HG02588 (cell line): Measurements from ENCODE around the gene NKRF.
A peak's percentile ranks its signal among the peaks of the same experiment; 100 is the strongest.
"Not testable (repeated sequence)": the region's sequence is repeated elsewhere in the genome, so short reads cannot be mapped to it uniquely, and the experiment has no call there.

Experiments used
- ATAC-seq: cut with Tn5 transposase; IDR thresholded peaks from one replicate; pipeline ENCODE4 v1.9.1; 2021; ENCODE audit warnings: mild to moderate bottlenecking, moderate library complexity; ENCODE audit not compliant: unreplicated experiment

The NKRF gene

GRCh38 chrX:119606280-119607017 lies at the start of gene NKRF:
Gene NKRF (minus strand): TSS chrX:119606424.
- peak; percentile 86 for ATAC-seq

DNA sequence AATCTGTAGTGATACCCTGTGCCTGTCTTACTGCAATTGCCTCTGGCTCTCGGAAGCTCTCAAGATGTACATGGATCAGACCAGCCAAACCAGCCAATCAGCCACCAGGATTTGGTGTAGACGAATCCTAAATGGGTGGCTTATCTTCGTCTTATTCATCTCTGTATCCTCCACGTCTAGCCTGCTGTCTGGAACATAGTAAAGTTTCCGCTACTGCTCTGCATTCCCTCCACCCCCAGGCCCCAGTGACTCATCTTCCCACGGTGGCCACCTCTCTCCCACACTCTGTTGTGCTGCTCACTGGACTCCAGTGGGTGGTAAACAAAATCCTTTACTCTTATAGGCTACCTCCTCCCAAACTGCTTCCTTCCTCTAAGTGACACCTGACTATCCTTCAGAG lies 48.9 kb upstream of the NKRF start:
- ATAC-seq: no peak

- no peak for ATAC-seq
These were observed 47.9 kb upstream of the NKRF start for GRCh38 chrX:119654112-119654531.

GRCh38 chrX:119648421-119648775 lies 42.2 kb upstream of the NKRF start:
- ATAC-seq: no peak

DNA sequence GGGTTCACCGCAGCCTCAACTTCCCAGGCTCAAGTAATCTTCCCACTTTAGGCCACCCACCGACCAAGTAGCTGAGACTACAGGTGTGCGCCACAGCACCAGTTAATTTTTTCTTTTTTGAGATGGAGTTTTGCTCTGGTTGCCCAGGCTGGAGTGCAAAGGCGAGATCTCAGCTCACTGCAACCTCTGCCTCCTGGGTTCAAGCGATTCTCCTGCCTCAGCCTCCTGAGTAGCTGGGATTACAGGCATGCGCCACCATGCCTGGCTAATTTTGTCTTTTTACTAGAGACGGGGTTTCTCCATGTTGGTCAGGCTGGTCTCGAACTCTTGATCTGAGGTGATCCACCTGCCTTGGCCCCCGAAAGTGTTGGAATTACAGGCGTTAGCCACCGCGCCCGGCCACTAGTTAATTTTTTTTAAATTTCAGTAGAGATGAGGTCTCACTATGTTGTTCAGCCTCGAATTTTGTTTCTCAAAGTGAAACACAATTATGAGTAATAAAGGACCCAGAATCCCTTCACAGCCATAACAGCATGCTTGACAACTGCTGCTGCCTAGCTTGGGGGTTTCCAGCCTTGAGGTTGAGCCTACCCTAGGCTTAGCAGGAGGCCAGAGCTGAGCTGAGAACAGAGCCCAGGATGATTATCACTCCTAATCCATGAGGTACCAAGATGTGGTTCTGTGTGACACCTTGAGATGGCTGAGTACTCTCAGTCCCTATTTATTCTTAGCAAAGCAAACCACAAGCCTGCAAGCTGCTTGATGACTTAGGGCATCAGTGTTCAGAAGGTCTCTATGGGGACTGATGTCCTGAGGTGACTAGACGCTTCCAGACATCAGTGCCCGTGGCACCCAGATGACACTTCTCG lies 41.6 kb upstream of the NKRF start:
- peak; percentile 94 for ATAC-seq

DNA sequence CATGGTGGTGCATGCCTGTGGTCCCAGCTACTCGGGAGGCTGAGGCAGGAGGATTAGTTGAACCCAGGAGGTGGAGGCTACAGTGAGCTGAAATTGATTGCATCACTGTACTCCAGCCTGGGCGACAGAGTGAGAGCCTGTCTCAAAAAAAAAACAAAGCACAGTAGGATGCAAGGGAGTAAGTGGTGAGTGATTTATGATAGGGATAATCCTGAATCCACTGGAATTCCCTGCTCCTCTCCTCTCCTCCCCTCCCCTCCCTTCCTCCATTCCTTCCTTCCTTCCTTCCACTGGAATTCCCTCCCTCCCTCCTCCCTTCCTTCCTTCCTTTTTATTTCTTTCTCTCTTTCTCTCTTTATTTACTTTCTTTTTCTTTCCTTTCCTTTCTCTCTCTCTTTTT lies 40.9 kb upstream of the NKRF start:
- no peak for ATAC-seq

- no peak for ATAC-seq
These were observed 40.3 kb upstream of the NKRF start for GRCh38 chrX:119646515-119646914.

GRCh38 chrX:119643696-119644095 lies 37.5 kb upstream of the NKRF start:
- no peak for ATAC-seq

DNA sequence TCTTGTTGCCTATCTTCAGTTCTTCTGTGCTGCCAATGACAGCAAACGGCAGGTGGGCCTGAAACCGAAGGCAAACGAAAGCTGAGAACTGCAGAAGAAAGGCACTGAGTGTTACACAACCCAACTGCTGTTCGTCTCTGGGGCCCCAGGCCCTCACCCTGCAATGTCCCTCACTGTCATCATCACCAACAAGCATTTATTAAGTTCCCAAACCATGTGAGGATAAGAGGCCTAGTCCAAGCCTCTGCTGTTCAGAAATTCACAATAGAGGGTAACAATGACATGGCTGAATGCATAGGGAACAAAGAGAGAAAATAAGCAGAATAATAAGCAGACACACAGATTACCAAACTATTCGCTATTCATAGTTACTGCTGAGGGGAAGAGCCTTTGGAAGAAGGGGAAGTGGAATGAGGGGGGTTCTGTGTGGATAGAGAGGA lies 34.5 kb upstream of the NKRF start:
- no peak for ATAC-seq

DNA sequence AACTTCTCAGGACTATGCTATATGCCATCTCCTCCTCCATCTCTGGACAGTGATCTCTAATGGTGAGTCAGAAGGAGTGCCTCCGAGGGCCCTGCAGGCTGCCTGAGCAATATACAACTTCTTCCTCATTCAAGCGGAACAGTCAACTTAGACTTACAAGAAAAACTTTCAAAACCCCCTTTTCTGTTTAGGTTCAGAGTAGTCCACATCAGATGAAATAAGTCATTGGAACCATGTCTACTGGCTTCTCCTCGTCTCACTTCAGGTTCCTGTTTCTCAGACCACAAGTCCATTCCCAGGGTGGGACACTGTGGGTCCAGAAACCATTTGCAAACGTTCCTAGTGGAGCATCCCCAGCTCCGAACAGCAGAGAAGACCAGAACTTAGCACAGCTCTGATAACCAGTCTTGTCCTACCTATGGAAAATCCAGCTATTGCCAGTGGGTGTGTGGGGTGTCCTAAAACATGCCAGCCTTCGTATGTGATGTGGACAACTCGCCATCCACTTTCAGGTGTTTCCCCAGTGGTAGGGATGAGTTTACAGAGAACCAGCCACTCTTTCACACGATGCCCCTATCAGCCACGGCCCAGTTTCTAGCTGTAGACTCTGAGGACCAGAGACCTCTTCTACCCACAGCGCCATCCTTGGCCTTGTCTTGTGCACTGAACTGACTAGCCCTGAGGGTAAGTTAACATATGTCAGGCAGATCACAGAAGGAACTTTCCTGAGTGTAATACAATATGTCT lies 32.7 kb upstream of the NKRF start:
- ATAC-seq: peak; percentile 53

DNA sequence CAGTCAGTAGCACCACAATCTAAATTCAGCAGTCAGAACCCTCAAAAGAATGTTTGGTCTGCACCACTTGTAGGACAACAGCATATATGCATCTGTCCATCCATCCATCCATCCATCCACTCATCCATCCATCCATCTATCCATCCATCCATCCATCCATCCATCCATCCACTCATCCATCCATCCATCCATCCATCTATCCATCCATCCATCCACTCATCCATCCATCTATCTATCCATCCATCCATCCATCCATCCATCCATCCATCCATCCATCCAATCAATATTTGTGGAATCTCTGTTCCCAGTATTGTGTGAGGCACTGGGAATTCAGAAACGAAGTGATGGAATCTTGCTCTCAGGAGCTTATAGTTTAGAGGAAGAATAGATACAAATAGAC lies 31.2 kb upstream of the NKRF start:
- not testable (repeated sequence) for ATAC-seq

DNA sequence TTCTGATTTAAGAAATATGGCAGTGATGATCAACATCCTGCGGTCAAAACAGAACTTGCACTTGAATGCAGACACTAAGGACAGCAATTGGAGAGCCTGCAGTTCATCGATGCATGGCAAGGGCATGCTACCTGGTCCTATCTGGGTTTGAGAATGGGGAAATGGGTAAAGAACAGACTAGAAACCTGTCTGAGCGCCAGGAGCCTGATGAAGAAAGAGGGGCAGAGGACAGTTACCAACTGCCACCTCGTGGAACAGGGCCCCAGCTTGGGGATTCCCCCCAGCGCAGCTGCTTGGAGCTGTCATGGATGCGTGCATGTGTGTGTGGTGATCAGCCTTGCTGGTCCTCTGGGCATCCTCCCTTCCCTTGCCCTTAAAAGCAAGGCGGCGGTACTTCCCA lies 30.2 kb upstream of the NKRF start:
- peak; percentile 57 for ATAC-seq

- no peak for ATAC-seq
These were observed 29.6 kb upstream of the NKRF start for GRCh38 chrX:119635799-119636198.

GRCh38 chrX:119635179-119635578 lies 29.0 kb upstream of the NKRF start:
- no peak for ATAC-seq

GRCh38 chrX:119625843-119626242 lies 19.6 kb upstream of the NKRF start:
- no peak for ATAC-seq

DNA sequence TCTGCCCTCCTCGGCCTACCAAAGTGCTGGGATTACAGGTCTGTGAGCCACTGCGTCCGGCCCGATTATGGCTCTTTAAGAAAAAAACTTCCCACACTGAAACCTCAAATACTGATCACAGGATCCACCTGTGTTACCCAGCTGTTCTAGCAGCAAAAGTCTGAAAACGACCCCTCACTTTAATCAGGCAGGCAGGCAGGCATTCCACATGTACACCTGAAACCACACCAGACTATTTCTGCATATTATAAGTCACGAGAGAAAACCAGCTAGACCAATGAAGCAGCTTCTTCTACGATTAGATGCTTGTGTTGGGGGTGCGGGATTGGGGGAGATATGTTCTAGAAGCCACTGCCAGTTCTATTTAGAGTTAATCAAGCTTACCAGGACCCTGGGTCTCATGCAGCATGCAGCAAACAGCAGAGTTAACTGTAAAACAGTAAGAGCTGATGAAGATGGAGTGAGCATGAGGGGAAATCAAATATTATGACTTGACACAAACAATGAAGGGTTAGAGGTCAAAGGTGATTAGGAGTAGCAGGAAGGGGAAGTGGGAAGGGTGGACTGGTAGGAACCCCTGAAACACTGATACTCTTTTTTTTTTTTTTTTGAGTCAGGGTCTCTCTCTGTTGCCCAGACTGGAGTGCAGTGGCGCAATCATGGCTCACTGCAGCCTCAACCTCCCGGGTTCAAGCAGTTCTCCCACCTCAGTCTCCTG lies 18.9 kb upstream of the NKRF start:
- no peak for ATAC-seq

DNA sequence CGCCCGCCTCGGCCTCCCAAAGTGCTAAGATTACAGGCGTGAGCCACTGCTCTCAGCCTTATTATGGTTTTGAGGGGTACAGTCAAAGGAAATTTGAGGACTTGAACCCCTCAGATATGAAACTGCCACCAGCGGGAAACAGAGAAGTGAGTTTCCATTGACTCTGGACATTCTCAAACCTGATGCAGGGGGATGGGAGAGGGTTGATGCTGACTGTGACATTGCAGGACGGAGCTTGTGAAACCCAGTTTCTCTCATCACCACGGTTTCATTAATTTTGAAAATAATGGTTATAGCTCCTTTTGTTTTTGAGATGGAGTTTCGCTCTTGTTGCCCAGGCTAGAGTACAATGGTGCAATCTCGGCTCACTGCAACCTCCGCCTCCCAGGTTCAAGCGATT lies 18.2 kb upstream of the NKRF start:
- no peak for ATAC-seq

DNA sequence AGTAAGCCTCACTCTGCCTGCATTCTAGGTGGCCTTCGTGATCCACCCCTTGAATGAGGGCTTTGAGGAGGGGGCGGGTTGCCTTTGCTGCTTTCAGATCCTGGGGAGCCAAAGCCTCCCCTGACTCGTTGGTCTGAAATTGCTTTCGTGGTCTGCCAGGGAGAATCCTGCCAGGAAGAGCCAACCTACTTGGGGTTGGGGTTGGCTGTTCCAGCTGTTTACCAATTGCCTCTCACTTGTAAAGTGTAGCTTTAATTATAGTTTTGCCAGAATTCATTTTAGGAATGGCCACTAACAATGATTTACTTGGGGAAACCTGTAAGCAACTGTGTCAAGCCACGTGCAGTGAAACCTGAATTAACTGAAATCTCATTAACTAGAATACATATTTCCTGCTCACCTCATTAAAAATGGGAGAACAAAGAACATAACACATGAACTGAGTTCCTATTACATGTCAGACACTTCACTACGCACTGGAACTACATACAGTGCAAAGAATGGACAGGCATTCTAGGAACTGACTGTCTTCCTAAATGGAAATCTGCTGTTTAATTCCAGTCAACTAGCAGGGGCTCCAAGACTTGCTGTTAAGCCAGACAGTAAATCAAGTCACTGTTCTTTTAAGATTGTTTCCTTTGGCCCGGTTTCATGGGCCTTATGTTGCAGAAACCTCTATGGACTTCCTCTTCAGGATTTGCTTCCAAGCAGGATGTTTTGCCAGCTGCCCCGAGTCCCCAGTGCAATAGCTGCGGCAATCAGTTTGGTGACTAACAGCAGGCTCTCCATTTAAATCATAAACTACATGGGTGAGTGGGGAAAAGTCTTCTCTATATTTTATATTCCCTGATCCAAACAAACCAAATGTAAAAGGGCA lies 16.4 kb upstream of the NKRF start:
- ATAC-seq: no peak

GRCh38 chrX:119618439-119618838 lies 12.2 kb upstream of the NKRF start:
- ATAC-seq: no peak
